Kidney (tissue), 14 donors: ENCODE results near the gene SLC2A10. TPM values are rescaled to one million over a fixed set of nuclear protein-coding genes. Genes with fewer than 3 reads are reported as not detected.
A peak's percentile ranks its signal among the peaks of the same experiment; 100 is the strongest.

Experiments used
- DNase-seq, 5 donors: peaks; one replicate each; pipeline ENCODE4 v3.0.0-alpha.2; 2013 to 2020
- FAIRE-seq: peaks from 2 replicates; lab custom pipeline; 2012; peaks lifted over from hg19 to GRCh38; lab: Jason Lieb, UNC
- H3K27ac ChIP-seq, 2 donors: one replicate each; pipeline ENCODE4 v1.7.0; 2013; ENCODE audit warnings: low read depth in 2 of 2, low read length in 2 of 2, inconsistent platforms in 1 of 2
- H3K27me3 ChIP-seq: one replicate; pipeline ENCODE4 v1.7.1; 2013; ENCODE audit warnings: low read length, inconsistent platforms; ENCODE audit not compliant: control insufficient read depth, insufficient read depth
- H3K36me3 ChIP-seq, 3 donors: one replicate each; pipeline versions ENCODE4 v1.7.0 to v1.7.1; 2013; ENCODE audit warnings: low read length in 3 of 3, control low read depth in 1 of 3, inconsistent platforms in 1 of 3; ENCODE audit not compliant: insufficient read depth in 3 of 3, control insufficient read depth in 2 of 3
- H3K4me1 ChIP-seq, 3 donors: one replicate each; pipeline versions ENCODE4 v1.7.0 to v1.7.1; 2013; ENCODE audit warnings: low read length in 3 of 3, inconsistent platforms in 1 of 3, low read depth in 1 of 3; ENCODE audit not compliant: control insufficient read depth in 2 of 3, insufficient read depth in 2 of 3
- H3K4me3 ChIP-seq, 3 donors: one replicate each; pipeline versions ENCODE4 v1.7.0 to v1.8.1; 2013; ENCODE audit warnings: low read length in 3 of 3, control low read depth in 1 of 3, inconsistent platforms in 1 of 3
- H3K9ac ChIP-seq, 3 donors: one replicate each; pipeline versions ENCODE4 v1.7.0 to v1.7.1; 2013; ENCODE audit warnings: low read length in 3 of 3, control low read depth in 1 of 3, inconsistent platforms in 1 of 3
- H3K9me3 ChIP-seq, 3 donors: one replicate each; pipeline versions ENCODE4 v1.7.0 to v1.7.1; 2013; ENCODE audit warnings: low read length in 3 of 3, control low read depth in 1 of 3, inconsistent platforms in 1 of 3; ENCODE audit not compliant: control insufficient read depth in 2 of 3, insufficient read depth in 1 of 3
- CTCF ChIP-seq: IDR thresholded peaks from 3 replicates; pipeline ENCODE4 v1.5.1; 2012; ENCODE audit warnings: mild to moderate bottlenecking, moderate library complexity, borderline replicate concordance; ENCODE audit not compliant: insufficient read depth; ENCODE audit errors: extremely low read depth
- intact Hi-C: fragments of 100-400 bp; cut with DNase I; formaldehyde crosslinking; loops from one replicate; pipeline ENCODE4 v1.11.1; 2022
- polyA plus RNA-seq: library from polyadenylated mRNA; stranded (reverse); fragments of 350-450 nt; fragmentation: Illumina TruSeq; extraction: RNeasy Lipid Tissue Mini Kit (QIAGEN cat#74804); gene quantifications from one replicate; pipeline ENCODE4 v1.2.3, GENCODE V29; 2014; ENCODE audit warnings: low read depth, low replicate concordance; ENCODE audit not compliant: insufficient read depth
- total RNA-seq: library from RNA; stranded (reverse); fragmentation: NEBNext Ultra II Directional; extraction: Animal tissue kit (Norgen Biotek cat#: 25700); gene quantifications from one replicate; pipeline ENCODE4 v1.2.1, GENCODE V29; 2021
- donor health status: control.
- donor health status: control.
- donor health status: control.
- donor health status: control.
- donor health status: control.
- donor health status: DM: yes; HTN: yes; CAD: no.
- donor health status: Normal renal cell carcinoma (clear cell type).

Gene SLC2A10
- total and polyA plus RNA-seq, 2 donors from 2014 or later = 3.7 to 7.1 TPM

GRCh38 chr20:46695892-46696291 lies 13.6 kb upstream of the SLC2A10 start:
- H3K4me1 ChIP-seq = no peaks in the 10 kb centered on the region

GRCh38 chr20:46696791-46697279 lies 12.6 kb upstream of the SLC2A10 start:
- H3K9me3 ChIP-seq = no peaks in the 10 kb centered on the region
- no peaks in the 10 kb centered on the region for H3K36me3 ChIP-seq
- FAIRE-seq = no peak
- no peaks in the 10 kb centered on the region for H3K4me1 ChIP-seq
- H3K27ac ChIP-seq = no peak overlapping the region
- H3K4me3 ChIP-seq = no peak overlapping the region
- no peak for TF ChIP-seq CTCF
- H3K9ac ChIP-seq = no peak overlapping the region
- peak in 1 of 5 donors; percentile 30 for DNase-seq
- no peaks in the 10 kb centered on the region for H3K27me3 ChIP-seq
- intact Hi-C loops = no loop called here

More at GRCh38 chr20:46695892-46696291, 13.6 kb upstream of the SLC2A10 start:
- FAIRE-seq = no peak
- TF ChIP-seq CTCF = no peak
- Histone ChIP-seq H3K9me3 (no peaks in the 10 kb centered on the region), H3K27ac (no peak overlapping the region), H3K36me3 (no peaks in the 10 kb centered on the region), H3K27me3 (no peaks in the 10 kb centered on the region), H3K4me3 (no peak overlapping the region), H3K9ac (no peak overlapping the region)
- intact Hi-C loops = no loop called here
- peak in 1 of 5 donors; percentile 9 for DNase-seq

GRCh38 chr20:46698788-46699187 lies 10.7 kb upstream of the SLC2A10 start:
- Histone ChIP-seq H3K27me3 (no peaks in the 10 kb centered on the region), H3K9ac (no peak overlapping the region), H3K9me3 (no peaks in the 10 kb centered on the region), H3K4me1 (no peaks in the 10 kb centered on the region), H3K36me3 (no peaks in the 10 kb centered on the region), H3K27ac (no peak overlapping the region), H3K4me3 (no peak overlapping the region)
- no peak for TF ChIP-seq CTCF
- DNase-seq (no peak), FAIRE-seq (no peak)
- intact Hi-C loops = no loop called here

- DNase-seq (no peak), FAIRE-seq (no peak)
- Histone ChIP-seq H3K4me1 (no peaks in the 10 kb centered on the region), H3K4me3 (no peak overlapping the region), H3K9ac (no peak overlapping the region), H3K9me3 (no peaks in the 10 kb centered on the region), H3K27me3 (no peaks in the 10 kb centered on the region), H3K36me3 (no peaks in the 10 kb centered on the region), H3K27ac (no peak overlapping the region)
- peak; percentile 10 for TF ChIP-seq CTCF
- intact Hi-C loops = no loop called here
These were observed 9.6 kb upstream of the SLC2A10 start for GRCh38 chr20:46699651-46700359.
